Rectal smooth muscle tissue (tissue), 1 donor: ENCODE measurements around the gene CEP131.
A peak's percentile ranks its signal among the peaks of the same experiment; 100 is the strongest.

Experiments
- H3K27ac ChIP-seq: one replicate; pipeline ENCODE4 v1.7.0; 2013; ENCODE audit warnings: low read depth, low read length, inconsistent platforms
- H3K27me3 ChIP-seq: one replicate; pipeline ENCODE4 v1.7.0; 2013; ENCODE audit warnings: low read length; ENCODE audit not compliant: control insufficient read depth, insufficient read depth
- H3K36me3 ChIP-seq: one replicate; pipeline ENCODE4 v1.7.0; 2013; ENCODE audit warnings: low read length; ENCODE audit not compliant: control insufficient read depth, insufficient read depth
- H3K4me1 ChIP-seq: one replicate; pipeline ENCODE4 v1.7.0; 2013; ENCODE audit warnings: low read length; ENCODE audit not compliant: control insufficient read depth, insufficient read depth
- H3K4me3 ChIP-seq: one replicate; pipeline ENCODE4 v1.7.0; 2013; ENCODE audit warnings: low read length
- H3K9ac ChIP-seq: one replicate; pipeline ENCODE4 v1.7.0; 2013; ENCODE audit warnings: low read length

The CEP131 gene

GRCh38 chr17:81179861-81180260, 42.9 kb downstream of the CEP131 start:
- no peak overlapping the region for H3K27ac ChIP-seq

DNA sequence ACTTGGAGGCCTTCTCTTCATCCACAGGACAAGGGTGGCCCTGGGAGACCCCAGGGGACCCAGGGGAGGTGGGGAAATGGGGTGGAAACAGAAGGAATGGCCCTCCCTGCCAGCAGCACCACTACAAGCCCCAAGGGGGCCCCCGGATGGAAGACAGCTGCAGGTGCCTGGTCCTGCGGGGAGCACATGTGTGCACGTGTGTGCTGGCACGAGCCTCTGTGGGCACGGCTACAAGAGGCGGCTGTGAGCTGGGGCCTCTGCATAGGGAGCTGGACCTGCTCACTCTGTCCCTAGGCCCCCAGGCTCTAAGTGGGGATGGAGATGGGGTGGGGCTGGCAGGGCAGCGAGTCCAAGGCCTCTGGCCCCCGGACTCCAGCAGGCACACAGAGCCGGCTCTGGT, 43.5 kb downstream of the CEP131 start:
- H3K27ac ChIP-seq, result no peak overlapping the region
- no peaks in the 10 kb centered on the region for H3K27me3 ChIP-seq
- H3K4me1 ChIP-seq, result no peaks in the 10 kb centered on the region
- H3K36me3 ChIP-seq, result no peaks in the 10 kb centered on the region
- no peak overlapping the region for H3K9ac ChIP-seq
- no peak overlapping the region for H3K4me3 ChIP-seq

More at GRCh38 chr17:81179861-81180260, 42.9 kb downstream of the CEP131 start:
- no peaks in the 10 kb centered on the region for H3K4me1 ChIP-seq
- no peak overlapping the region for H3K9ac ChIP-seq
- H3K27me3 ChIP-seq, result no peaks in the 10 kb centered on the region
- H3K4me3 ChIP-seq, result no peak overlapping the region
- H3K36me3 ChIP-seq, result no peaks in the 10 kb centered on the region

DNA sequence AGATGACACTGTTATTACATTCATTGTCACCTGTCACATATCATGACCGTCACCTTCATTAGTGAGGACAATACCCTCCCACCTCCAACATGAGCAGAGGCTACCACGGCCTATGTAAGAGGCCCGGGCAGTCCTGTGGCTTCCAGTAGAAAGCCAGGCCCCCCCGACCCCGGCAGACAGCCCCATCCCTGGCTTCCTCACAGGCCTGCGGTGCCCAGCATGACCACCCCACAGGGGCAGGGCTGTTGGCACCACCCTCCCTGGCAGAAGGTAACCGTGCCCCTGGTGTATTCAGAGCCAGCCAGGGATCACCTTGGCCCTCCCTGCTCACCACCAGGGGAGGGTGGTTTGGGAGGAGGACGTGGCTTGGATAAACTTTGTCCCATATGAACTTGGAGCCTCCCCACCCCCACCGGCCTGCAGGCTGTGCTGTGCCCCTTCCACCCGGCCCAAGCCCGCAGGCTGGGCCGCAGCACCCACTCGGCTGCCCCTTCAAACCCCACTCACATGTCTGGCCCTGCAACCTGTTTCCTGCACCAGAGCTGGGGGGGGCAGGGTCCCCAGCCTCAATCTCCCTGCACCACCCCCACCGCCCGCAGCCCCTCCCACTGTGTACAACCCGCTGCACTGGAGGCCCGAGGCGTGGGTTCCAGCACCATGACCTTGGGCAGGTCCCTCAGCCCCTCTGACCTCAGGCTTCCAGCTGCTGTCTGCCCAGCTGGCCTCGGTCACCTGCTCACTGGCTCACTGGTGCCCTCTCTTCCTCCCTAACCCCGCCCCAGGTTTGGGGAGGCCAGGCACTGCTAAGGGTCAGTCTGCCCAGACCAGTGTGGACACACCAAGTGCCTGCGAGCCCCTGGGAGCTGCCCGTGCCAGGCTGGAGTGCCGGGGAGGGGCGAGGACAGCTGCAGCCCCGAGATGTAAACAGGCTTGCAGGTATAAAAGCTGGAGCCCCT, 44.4 kb downstream of the CEP131 start:
- Histone ChIP-seq H3K4me3 (no peak overlapping the region), H3K36me3 (no peaks in the 10 kb centered on the region), H3K4me1 (no peaks in the 10 kb centered on the region), H3K27me3 (no peaks in the 10 kb centered on the region), H3K27ac (no peak overlapping the region), H3K9ac (no peak overlapping the region)

- Histone ChIP-seq H3K4me1 (no peaks in the 10 kb centered on the region), H3K27me3 (no peaks in the 10 kb centered on the region), H3K9ac (no peak overlapping the region), H3K27ac (no peak overlapping the region), H3K4me3 (no peak overlapping the region), H3K36me3 (no peaks in the 10 kb centered on the region)
Measured at GRCh38 chr17:81176666-81177065, 46.1 kb downstream of the CEP131 start.

DNA sequence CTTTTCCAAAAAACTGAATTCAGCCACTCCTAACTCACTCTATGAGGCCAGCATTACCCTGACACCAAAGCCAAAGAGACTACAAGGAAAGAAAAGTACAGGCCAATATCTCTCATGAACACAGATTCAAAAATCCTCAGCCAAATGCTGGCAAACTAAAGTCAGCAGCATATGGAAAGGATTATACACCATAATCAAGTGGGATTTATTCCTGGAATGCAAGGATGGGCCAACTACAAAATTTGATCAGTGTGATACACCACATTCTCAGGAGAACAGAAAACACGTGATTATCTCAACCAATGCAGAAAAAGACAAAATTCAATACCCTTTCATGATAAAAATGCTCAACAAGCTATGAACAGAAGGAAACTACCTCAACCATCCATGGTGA, 49.0 kb downstream of the CEP131 start:
- Histone ChIP-seq H3K27me3 (no peaks in the 10 kb centered on the region), H3K27ac (no peak overlapping the region)

DNA sequence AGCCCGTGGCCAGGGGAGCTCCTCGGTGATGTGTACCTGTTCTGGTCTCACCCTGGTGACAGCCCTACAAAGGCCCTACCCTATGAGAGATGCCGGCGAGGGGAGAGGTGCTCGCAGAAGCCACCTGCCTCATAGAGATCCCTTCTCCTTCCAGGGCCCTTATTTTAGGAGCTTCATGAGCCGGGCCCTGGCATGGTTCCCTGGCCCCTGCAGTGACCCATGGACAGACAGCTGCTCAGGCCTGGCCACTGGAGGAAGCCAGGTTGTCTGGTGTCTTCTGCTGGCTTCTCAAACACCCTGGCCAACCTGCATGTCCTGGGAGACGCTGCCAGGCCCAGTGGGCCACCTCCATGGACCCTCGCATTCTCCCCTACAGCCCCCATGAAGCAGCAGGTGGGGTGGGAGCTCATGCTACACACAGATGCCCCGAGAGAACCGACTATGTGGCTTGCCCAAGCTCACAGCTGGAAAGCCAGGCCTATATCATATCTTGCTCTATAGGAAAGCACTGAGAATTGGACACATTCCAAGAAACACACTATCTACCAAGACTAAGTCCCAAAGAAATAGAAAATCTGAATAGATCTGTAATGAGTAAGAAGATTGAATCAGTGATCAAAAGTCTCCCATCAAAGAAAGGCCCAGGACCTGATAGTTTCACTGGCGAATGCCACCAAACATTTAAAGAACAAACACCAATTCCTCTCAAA, 49.6 kb downstream of the CEP131 start:
- H3K4me3 ChIP-seq, result no peak overlapping the region
- H3K27ac ChIP-seq, result no peak overlapping the region
- H3K9ac ChIP-seq, result no peak overlapping the region
- no peaks in the 10 kb centered on the region for H3K36me3 ChIP-seq
- H3K27me3 ChIP-seq, result no peaks in the 10 kb centered on the region
- H3K4me1 ChIP-seq, result no peaks in the 10 kb centered on the region

More for the DNA sequence above, 49.0 kb downstream of the CEP131 start:
- H3K4me3 ChIP-seq, result no peak overlapping the region
- no peak overlapping the region for H3K9ac ChIP-seq
- no peaks in the 10 kb centered on the region for H3K4me1 ChIP-seq
- H3K36me3 ChIP-seq, result no peaks in the 10 kb centered on the region

GRCh38 chr17:81171941-81172340, 50.8 kb downstream of the CEP131 start:
- Histone ChIP-seq H3K4me1 (no peaks in the 10 kb centered on the region), H3K4me3 (no peak overlapping the region), H3K27me3 (peaks cover under 1% of the 10 kb centered on the region), H3K36me3 (no peaks in the 10 kb centered on the region), H3K27ac (no peak overlapping the region), H3K9ac (no peak overlapping the region)

GRCh38 chr17:81170727-81171494, 51.9 kb downstream of the CEP131 start:
- H3K4me1 ChIP-seq, result no peaks in the 10 kb centered on the region
- no peaks in the 10 kb centered on the region for H3K36me3 ChIP-seq
- no peak overlapping the region for H3K27ac ChIP-seq
- no peak overlapping the region for H3K4me3 ChIP-seq
- H3K9ac ChIP-seq, result no peak overlapping the region
- peaks cover 5% of the 10 kb centered on the region for H3K27me3 ChIP-seq

DNA sequence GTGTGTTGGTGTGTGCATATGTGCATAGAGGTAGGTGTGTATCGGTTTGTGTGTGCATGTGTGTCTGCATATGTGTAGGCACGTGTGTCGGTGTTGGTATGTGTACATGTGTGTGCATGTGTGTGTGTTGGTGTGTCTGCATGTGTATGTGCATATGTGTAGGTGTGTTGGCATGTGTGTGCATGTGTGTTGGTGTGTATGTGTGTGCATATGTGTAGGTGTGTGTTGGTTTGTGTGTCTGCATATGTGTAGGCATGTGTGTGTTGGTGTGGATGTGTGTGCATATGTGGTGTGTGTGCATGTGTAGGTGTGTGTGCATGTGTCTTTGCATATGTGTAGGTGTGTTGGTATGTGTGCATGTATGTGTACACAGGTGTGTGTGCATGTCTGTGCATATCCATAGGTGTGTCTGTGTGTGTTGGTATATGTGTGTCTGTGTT, 52.9 kb downstream of the CEP131 start:
- H3K4me1 ChIP-seq, result no peaks in the 10 kb centered on the region

GRCh38 chr17:81167638-81168037, 55.1 kb downstream of the CEP131 start:
- H3K4me3 ChIP-seq, result no peak overlapping the region
- no peaks in the 10 kb centered on the region for H3K4me1 ChIP-seq
- H3K9ac ChIP-seq, result no peak overlapping the region
- H3K27me3 ChIP-seq, result peaks cover 17% of the 10 kb centered on the region
- no peaks in the 10 kb centered on the region for H3K36me3 ChIP-seq
- no peak overlapping the region for H3K27ac ChIP-seq

More for the DNA sequence above, 52.9 kb downstream of the CEP131 start:
- no peak overlapping the region for H3K9ac ChIP-seq
- H3K36me3 ChIP-seq, result no peaks in the 10 kb centered on the region
- peaks cover 10% of the 10 kb centered on the region for H3K27me3 ChIP-seq
- H3K4me3 ChIP-seq, result no peak overlapping the region
- no peak overlapping the region for H3K27ac ChIP-seq

DNA sequence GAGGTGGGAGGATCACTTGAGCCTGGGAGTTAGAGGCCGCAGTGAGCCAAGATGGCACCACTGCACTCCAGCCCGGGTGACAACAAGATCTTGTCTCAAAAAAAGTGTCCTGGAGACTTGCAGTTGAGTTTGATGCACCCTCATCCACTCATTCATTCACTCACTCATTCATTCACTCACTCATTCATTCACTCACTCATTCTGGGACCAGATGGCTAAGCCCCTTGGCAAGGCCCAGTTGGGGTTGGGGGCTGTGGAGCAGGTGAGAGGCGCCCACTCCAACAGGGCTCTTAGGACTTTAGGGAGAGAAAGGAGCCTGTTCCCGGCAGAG, 55.6 kb downstream of the CEP131 start:
- Histone ChIP-seq H3K4me3 (no peak overlapping the region), H3K36me3 (no peaks in the 10 kb centered on the region), H3K27me3 (peaks cover 17% of the 10 kb centered on the region), H3K9ac (no peak overlapping the region), H3K27ac (no peak overlapping the region), H3K4me1 (no peaks in the 10 kb centered on the region)

DNA sequence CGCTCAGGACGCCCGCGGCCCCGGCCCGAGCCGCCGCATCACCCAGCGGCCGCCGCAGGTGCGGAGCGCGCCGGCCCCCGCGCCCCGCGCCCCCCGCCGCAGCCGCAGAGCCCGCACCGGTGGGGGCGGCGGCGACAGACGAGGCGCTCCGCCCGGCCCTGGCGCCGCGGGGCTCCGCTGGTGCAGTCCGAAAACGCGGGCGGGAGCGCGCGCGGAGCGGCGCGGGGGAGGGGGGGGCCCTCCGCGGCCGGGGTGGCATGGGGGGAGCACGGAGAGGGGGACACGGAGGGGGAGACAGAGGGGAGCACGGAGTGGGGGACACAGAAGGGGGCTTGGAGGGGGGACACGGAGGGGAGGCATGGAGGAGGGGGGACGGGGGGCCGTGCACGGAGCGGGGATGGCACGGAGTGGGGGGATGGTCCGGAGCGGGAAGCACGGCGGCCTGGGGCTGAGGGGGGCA, 56.7 kb downstream of the CEP131 start, which contains the start of gene AATK:
Gene AATK, minus strand, starts transcription at position 189 of the 460 bp plus-strand sequence. CDS start 229 bp downstream, outside the sequence.
- Histone ChIP-seq H3K36me3 (no peaks in the 10 kb centered on the region), H3K4me1 (no peaks in the 10 kb centered on the region), H3K27me3 (peaks cover 17% of the 10 kb centered on the region), H3K27ac (no peak within 1 kb of the TSS), H3K4me3 (peak within 1 kb of the TSS; percentile 4), H3K9ac (no peak within 1 kb of the TSS)
